ENCODE measurements around the gene PDGFC. TPM values are rescaled to one million over a fixed set of nuclear protein-coding genes. Genes with fewer than 3 reads are reported as not detected.

The PDGFC gene
- total RNA-seq, 1 experiment from 2014 or later: 4.5 TPM

- H2BK15ac ChIP-seq (ENCODE audit: low read depth, low read length): no peak overlapping the region
- H3T11ph ChIP-seq (ENCODE audit: low read length): no peak overlapping the region
- no peak overlapping the region for H3K4me2 ChIP-seq (ENCODE audit: insufficient read depth, insufficient read length, low read length)
- H3K27ac ChIP-seq (ENCODE audit: insufficient read length, low read depth, low read length): no peak overlapping the region
- no peaks in the 10 kb centered on the region for H3K79me2 ChIP-seq (ENCODE audit: insufficient read depth, low read length)
- H3K9ac ChIP-seq (ENCODE audit: extremely low read depth, insufficient read length, low read length): no peak overlapping the region
- Mint-ChIP-seq H3K27ac (no peak overlapping the region), H3K36me3 (ENCODE audit: insufficient read depth in 1 of 3, low read depth in 3 of 3) (no peaks in the 10 kb centered on the region), H3K4me1 (peaks cover 0 to 3% of the 10 kb centered on the region in 2 experiments; a peak in 2 of 4 replicates), H3K27me3 (ENCODE audit: low read depth) (no peaks in the 10 kb centered on the region), H3K4me3 (no peak overlapping the region), H3K9me3 (no peaks in the 10 kb centered on the region; a peak in 1 of 5 replicates)
- no peak overlapping the region for H2AK5ac ChIP-seq (ENCODE audit: insufficient read length, low read length)
- no peaks in the 10 kb centered on the region for H3K27me3 ChIP-seq (ENCODE audit: insufficient read depth, low read length)
- no peak for DNase-seq
- no peaks in the 10 kb centered on the region for H3K23me2 ChIP-seq (ENCODE audit: insufficient read length, low read depth, low read length, poor library complexity, severe bottlenecking)
- no peaks in the 10 kb centered on the region for H3K9me3 ChIP-seq (ENCODE audit: control insufficient read depth, low read depth, low read length)
- no peaks in the 10 kb centered on the region for H4K20me1 ChIP-seq (ENCODE audit: control insufficient read depth, insufficient read depth, insufficient read length)
- H3K4me1 ChIP-seq (ENCODE audit: insufficient read depth, low read length): no peaks in the 10 kb centered on the region
- H3K4ac ChIP-seq (ENCODE audit: low read depth, low read length): no peak overlapping the region
- H2BK5ac ChIP-seq (ENCODE audit: insufficient read length, low read length): no peak overlapping the region
- H2BK20ac ChIP-seq (ENCODE audit: low read depth, low read length, poor library complexity, severe bottlenecking): no peak overlapping the region
- H4K8ac ChIP-seq (replicated peaks; ENCODE audit: insufficient read length, low read depth, low read length): no peak overlapping the region
- H4K5ac ChIP-seq (ENCODE audit: insufficient read length, low read depth, low read length): no peak overlapping the region
- no peak overlapping the region for H4K91ac ChIP-seq (ENCODE audit: insufficient read length, low read depth, low read length)
- H3K18ac ChIP-seq (ENCODE audit: insufficient read length, low read depth, low read length): no peak overlapping the region
- TF ChIP-seq CTCF (conservative IDR thresholded peaks at IDR 0.05): no peak
- WGBS (ENCODE audit: extremely low coverage, insufficient read length, low lambda C conversion rate): no CpG with 5 or more reads among the region's 2 CpGs
- no peak overlapping the region for H2BK12ac ChIP-seq (ENCODE audit: insufficient read length, low read depth, low read length)
- no peak overlapping the region for H3K23ac ChIP-seq (ENCODE audit: insufficient read length, low read depth, low read length)
- H2BK120ac ChIP-seq (ENCODE audit: low read depth, low read length, poor library complexity, severe bottlenecking): no peak overlapping the region
- H3K14ac ChIP-seq (ENCODE audit: insufficient read depth, low read length): no peak overlapping the region
- no peak overlapping the region for H2AFZ ChIP-seq (ENCODE audit: low read length)
- H3K79me1 ChIP-seq (ENCODE audit: insufficient read depth, low read depth, low read length, poor library complexity, severe bottlenecking): no peaks in the 10 kb centered on the region
- no peak overlapping the region for H3K56ac ChIP-seq (ENCODE audit: insufficient read length, low read depth, low read length)
These were observed 206.8 kb downstream of the PDGFC start for GRCh38 chr4:156764846-156765245.
